ENCODE measurements around the gene METTL21C.

Gene METTL21C

GRCh38 chr13:102694937-102695336 lies at the start of gene METTL21C:
TSS of gene METTL21C (minus strand) at chr13:102695044. CDS start at chr13:102694498, 546 bp downstream.
- DNase-seq, result no peak

DNA sequence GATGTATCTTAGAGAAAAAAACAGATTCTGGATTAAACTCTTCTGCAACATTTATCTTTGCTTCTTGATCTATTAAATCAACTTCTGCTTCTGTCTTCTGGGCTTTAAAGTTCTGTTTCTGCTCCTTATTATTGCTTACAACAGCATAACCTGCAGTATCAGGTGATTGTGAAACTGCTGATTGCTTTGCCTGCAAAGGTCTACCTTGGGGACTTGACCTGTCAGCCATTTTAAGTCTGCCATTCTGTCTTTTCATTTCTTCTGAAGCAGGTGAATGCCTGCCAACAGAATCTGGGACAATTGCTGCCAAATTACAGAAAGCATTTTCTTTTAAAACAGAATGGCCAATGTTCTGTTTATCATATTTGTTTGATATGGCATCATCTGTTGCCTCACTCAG lies 47.7 kb upstream of the METTL21C start:
- no peak for DNase-seq

- no peak for DNase-seq
Measured at GRCh38 chr13:102742101-102742500, 47.3 kb upstream of the METTL21C start.

DNA sequence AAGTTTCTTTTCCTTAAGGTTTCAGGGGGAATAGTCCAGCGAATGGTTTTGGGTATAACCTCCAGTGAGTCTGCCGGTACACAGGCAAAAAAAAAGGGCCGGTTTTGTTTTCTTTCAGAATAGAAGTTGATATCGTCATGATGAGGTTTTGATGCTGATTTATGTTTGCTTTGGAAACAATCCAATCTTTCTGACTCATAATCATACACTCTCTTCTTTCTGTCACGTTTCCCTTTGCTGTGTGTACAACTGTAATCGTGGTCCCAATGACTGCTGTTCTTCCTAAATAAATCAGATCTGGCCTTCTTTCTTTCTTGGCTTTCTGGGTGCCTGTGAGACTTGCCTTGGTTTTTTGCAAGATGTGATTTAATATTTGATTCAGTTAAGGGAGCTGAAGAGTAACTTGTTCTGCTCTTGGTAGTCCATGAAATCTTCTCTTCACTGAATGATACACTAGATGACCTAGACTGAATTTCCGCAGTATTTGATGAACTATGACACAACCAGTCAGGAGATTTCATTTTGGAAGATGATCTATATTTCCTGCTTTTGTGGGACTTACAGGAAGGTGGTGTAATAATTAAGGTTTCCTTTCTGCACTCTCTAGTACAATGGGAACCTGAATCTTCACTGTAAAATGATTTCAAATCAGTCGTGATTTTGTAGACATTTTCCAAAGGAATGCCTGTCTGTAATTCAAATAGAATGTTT lies 34.9 kb upstream of the METTL21C start:
- DNase-seq, result no peak

DNA sequence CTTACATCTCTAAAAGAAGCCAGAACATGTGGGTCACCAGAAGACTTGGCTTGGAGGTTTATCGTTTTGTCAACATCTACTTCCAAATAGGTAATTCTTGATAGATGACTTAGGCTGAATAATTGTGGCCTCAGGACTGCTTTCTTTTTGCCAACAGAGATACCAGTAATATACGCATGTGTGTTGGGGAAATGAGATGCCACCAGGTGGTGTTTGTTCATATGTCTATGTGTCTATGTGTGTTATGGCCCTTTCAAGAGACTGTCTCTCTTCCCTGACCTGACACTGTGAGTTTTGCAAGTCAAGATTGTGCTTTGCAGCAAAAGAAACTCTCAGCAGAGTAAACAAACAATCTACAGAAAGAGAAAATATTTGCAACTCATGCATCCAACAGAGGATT lies 31.6 kb upstream of the METTL21C start:
- no peak for DNase-seq

- no peak for DNase-seq
Measured at GRCh38 chr13:102724923-102725322, 30.1 kb upstream of the METTL21C start.

- no peak for DNase-seq
Measured at GRCh38 chr13:102721800-102722231, 27.0 kb upstream of the METTL21C start.

- no peak for DNase-seq
Measured at GRCh38 chr13:102718746-102719145, 23.9 kb upstream of the METTL21C start.

GRCh38 chr13:102715447-102715846 lies 20.6 kb upstream of the METTL21C start:
- DNase-seq, result no peak

- no peak for DNase-seq
Measured at GRCh38 chr13:102710261-102710679, 15.4 kb upstream of the METTL21C start.

DNA sequence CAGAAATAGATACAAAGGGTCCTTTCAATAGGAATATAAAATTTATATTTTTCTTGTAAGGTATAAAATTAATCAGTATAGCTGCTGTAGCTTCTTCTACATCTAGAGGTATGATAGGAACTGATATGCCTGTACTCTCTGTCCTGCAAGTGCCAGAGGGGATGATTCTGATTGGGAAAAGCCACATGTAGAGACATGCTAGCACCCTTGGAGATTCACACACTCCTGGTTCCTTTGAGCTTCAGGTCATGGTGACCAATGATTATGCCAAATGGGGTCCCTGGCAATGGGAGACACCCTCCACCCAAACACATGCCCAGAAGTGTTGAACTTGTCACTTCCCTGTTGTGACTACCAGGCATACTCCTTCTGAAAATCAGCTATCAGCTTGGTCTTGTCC lies 14.7 kb upstream of the METTL21C start:
- DNase-seq, result no peak

GRCh38 chr13:102708991-102709390 lies 14.1 kb upstream of the METTL21C start:
- no peak for DNase-seq

DNA sequence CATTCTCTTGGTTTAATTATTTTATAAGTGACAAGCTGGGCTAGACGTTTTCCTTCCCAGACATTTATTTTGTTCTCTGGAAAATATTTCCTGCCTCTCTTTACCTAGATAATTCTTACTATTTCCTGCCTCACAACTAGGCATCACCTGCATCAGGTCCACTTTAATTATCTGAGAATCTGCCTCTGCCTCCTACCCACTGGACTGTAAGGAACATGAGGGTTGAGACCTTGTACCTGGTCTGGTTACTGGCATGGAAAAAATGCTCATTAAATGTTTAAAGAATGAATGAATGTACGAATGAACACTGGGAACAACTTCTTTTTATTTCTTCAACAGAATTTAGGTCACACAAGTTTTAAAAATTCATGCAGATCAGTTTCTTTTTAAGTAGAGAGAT lies 13.4 kb upstream of the METTL21C start:
- no peak for DNase-seq

GRCh38 chr13:102707467-102707866 lies 12.6 kb upstream of the METTL21C start:
- DNase-seq, result no peak

DNA sequence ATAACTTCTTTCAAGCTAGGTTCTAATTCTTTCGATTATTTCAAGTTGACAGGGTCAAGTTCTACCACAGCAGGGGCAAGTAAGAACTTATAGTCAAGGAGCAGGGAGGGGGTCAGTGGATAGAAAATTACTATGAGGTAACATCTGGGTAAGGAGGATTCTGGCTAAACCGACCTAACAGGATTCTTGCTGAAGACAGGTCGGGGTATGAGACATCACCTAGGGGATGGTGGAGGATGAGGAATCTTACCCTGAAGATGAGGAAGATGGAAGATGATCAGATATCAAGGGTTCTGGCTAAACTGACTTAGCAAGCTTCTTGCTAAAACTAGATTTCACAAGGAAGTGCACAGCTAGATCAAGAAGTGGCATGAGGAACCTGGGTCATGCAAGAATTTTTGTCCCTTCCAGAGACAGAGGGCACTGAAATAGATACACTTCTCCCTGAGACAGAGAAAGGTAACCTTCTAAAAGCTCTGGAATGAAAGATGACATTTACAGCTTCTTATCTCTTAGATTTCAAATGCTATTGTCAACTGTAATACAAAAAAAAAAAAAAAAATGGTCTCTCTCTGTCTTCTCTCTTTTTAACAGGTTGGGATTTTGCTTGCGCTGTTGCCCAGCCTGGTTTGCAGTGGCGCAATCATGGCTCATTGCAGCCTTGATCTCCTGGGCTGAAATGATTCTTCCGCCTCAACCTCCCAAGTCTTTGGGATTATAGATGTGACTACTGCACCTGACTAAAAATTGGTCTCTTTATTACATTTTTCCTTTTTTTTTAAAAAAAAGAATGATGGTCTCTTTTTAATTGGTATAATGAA lies 9.6 kb upstream of the METTL21C start:
- no peak for DNase-seq

DNA sequence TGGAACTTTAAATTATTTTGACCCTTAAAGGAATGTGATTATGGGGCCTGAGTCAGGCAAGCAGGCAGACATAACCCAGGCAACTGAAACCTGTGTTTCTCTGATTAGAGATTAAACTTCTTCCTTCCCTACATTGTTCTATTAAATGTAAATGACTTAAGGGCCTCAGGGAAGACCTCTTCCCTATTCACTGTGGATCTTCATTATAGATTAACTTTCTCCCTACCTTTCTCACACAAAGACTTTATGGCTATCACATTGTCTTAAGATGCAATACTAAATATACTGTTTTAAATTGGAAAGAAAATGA lies 8.8 kb upstream of the METTL21C start:
- DNase-seq, result no peak

GRCh38 chr13:102702965-102703725 lies 8.3 kb upstream of the METTL21C start:
- DNase-seq, result no peak

- no peak for DNase-seq
Measured at GRCh38 chr13:102701331-102701730, 6.5 kb upstream of the METTL21C start.

DNA sequence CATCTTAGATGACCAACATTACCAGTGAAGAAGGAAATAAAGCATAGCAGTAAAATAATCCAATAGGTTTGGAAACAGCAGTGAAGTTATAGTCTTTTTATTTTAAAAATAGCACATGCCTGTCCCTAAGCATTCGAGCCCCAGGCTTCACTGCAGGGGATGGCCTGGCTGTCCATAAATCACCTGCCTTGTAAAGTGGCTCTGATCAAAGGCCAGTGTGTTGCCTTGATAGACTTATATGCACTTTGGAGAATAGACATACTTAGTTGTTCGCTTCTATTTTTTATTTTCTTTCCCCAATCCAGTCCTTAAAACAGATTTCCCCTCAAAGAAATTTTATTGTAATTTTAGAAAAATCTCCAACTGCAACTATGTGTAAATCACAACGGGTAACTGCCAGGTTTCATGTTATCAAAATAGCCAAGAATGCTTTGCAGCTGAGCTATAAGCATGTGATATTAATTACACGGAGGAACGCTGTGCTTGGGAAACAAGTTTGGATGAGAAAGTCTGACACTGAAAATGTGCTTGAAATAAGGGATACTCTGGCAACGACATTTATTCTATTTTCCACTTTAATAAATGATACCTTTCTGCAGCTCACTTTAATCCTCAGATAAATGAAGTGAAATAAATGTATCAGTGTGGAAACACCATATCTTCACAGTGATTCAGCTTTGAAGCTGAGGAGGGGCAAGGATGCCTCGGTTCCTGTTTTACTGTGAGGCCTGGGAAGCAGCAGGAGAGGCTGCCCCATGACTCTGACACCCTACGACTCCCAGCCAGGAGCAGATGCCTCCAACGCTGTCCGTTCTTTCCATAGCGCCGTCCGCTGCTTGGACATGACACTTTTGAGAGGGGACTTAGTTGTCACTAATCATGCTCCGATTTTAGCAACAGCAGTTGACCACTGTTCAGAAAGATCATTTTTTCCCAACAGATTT lies 5.5 kb upstream of the METTL21C start:
- no peak for DNase-seq

DNA sequence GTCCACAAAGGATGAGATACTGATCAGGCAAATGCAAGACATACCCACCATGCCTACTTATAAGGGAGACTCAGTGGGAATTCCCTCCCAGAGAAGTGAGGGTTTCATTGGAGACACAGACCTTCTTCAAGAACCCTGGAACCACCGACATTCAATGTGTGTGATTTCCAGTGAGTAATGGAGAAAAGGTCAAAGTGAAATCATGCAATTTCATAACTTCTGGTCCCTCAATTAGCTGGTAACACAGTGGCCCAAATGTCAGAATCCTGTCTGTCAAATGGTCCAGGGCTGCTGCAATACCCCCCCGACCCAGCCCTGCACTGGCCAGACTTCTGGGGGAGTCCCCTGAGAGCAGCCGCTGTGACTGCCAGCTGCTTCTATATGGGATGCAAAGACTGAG lies 4.7 kb upstream of the METTL21C start:
- DNase-seq, result no peak

DNA sequence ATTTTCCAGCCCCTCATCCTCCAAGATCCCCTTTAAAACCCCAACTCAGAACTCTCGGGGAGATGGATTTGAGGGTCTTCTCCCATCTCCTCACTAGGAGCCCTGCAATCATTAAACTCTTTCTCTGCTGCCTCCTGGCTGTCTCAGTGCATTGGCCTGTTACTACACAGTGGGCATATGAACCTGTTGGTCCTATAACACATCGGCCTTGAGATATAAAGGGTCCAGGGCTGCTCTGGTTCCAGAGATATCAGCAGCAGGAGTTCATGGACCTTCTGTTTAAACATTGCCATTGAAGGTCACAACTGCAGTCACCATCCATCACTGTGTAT lies 3.8 kb upstream of the METTL21C start:
- DNase-seq, result no peak

- no peak for DNase-seq
Measured at GRCh38 chr13:102697929-102698648, 3.2 kb upstream of the METTL21C start.
